ENCODE data around the gene GJA1. TPM values are rescaled to one million over a fixed set of nuclear protein-coding genes. Genes with fewer than 3 reads are reported as not detected.
"Not testable (repeated sequence)": the region's sequence is repeated elsewhere in the genome, so short reads cannot be mapped to it uniquely, and the experiment has no call there.

The GJA1 gene
- polyA plus RNA-seq, 1 donor from 2014 or later: 3.5 TPM

DNA sequence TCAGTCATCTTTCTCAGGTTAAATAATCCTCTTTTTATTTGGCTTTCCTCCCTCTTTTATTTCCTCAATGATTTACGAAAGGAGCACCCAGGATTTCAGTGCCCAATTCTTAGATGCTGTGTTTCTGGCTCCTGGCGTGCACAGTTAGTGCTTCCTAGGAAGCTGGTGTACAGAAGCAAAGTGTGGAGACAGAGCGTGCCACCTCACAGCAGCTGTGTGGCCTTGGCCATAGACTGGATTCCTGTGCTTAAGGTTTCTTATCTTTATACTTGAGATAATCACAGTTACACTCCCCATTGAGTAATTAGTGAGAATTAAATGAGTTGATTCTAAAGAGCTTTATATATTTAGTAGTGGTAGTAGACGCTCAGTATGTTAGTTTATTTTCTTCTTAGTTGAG is 39.7 kb upstream of the GJA1 start:
- Histone ChIP-seq H3K9me2 (ENCODE audit: insufficient read depth, low read length) (no peaks in the 10 kb centered on the region), H2AFZ (ENCODE audit: low read depth, low read length) (no peak overlapping the region), H3K9me3 (ENCODE audit: low read length) (no peaks in the 10 kb centered on the region), H3F3A (ENCODE audit: insufficient read depth, low read length, poor library complexity, severe bottlenecking) (no peaks in the 10 kb centered on the region), H3K27ac (ENCODE audit: low read length) (no peak overlapping the region), H4K20me1 (ENCODE audit: insufficient read depth) (no peaks in the 10 kb centered on the region), H3K79me2 (replicated peaks; ENCODE audit: insufficient read depth, low read length) (no peaks in the 10 kb centered on the region), H3K4me3 (ENCODE audit: low read length) (no peak overlapping the region), H3K9ac (ENCODE audit: low read length) (no peak overlapping the region), H3K27me3 (ENCODE audit: insufficient read depth, low read depth, low read length) (no peaks in the 10 kb centered on the region), H3K36me3 (ENCODE audit: insufficient read depth, low read length) (no peaks in the 10 kb centered on the region), H3K4me2 (ENCODE audit: low read length) (no peak overlapping the region)
- no peak for TF ChIP-seq EP300 (conservative IDR thresholded peaks at IDR 0.05; ENCODE audit: poor library complexity, severe bottlenecking)
- no peak for TF ChIP-seq POLR2AphosphoS5 (IDR thresholded peaks at IDR 0.05)
- no peak for TF ChIP-seq RAD21 (conservative IDR thresholded peaks at IDR 0.05)
- no peak for TF ChIP-seq TAF1 (IDR thresholded peaks at IDR 0.05; ENCODE audit: low read depth)
- TF ChIP-seq EZH2 (IDR thresholded peaks at IDR 0.05; ENCODE audit: borderline replicate concordance, insufficient read depth, low read length, poor library complexity, severe bottlenecking): no peak
- TF ChIP-seq MXI1 (conservative IDR thresholded peaks at IDR 0.05; ENCODE audit: poor library complexity, severe bottlenecking): no peak
- TF ChIP-seq, protein P1, sequence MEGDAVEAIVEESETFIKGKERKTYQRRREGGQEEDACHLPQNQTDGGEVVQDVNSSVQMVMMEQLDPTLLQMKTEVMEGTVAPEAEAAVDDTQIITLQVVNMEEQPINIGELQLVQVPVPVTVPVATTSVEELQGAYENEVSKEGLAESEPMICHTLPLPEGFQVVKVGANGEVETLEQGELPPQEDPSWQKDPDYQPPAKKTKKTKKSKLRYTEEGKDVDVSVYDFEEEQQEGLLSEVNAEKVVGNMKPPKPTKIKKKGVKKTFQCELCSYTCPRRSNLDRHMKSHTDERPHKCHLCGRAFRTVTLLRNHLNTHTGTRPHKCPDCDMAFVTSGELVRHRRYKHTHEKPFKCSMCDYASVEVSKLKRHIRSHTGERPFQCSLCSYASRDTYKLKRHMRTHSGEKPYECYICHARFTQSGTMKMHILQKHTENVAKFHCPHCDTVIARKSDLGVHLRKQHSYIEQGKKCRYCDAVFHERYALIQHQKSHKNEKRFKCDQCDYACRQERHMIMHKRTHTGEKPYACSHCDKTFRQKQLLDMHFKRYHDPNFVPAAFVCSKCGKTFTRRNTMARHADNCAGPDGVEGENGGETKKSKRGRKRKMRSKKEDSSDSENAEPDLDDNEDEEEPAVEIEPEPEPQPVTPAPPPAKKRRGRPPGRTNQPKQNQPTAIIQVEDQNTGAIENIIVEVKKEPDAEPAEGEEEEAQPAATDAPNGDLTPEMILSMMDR (IDR thresholded peaks at IDR 0.05; ENCODE audit: poor library complexity, severe bottlenecking): no peak
- no peak for TF ChIP-seq SMC3 (conservative IDR thresholded peaks at IDR 0.05; ENCODE audit: poor library complexity)

DNA sequence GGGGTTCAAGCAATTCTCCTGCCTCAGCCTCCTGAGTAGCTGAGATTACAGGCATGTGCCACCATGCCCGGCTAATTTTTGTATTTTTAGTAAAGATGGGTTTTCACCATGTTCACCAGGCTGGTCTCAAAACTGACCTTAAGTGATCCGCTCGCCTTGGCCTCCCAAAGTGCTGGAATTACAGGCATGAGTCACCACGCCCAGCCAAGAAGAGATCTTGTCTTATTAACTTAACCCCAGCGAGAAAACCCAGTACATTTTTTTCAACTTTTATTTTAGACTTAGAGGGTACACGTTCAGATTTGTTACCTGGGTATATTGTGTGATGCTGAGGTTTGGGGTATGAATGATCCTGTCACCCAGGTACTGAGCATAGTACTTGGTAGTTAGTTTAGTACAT is 38.3 kb upstream of the GJA1 start:
- H3K9me2 ChIP-seq (ENCODE audit: insufficient read depth, low read length); H3K36me3 ChIP-seq (ENCODE audit: insufficient read depth, low read length); H3K27ac ChIP-seq (ENCODE audit: low read length); H3K27me3 ChIP-seq (ENCODE audit: insufficient read depth, low read depth, low read length); H4K20me1 ChIP-seq (ENCODE audit: insufficient read depth); H3K4me2 ChIP-seq (ENCODE audit: low read length); H3K4me3 ChIP-seq (ENCODE audit: low read length); H2AFZ ChIP-seq (ENCODE audit: low read depth, low read length); H3K9ac ChIP-seq (ENCODE audit: low read length); H3F3A ChIP-seq (ENCODE audit: insufficient read depth, low read length, poor library complexity, severe bottlenecking); H3K79me2 ChIP-seq (replicated peaks; ENCODE audit: insufficient read depth, low read length); H3K9me3 ChIP-seq (ENCODE audit: low read length): not testable (repeated sequence)

DNA sequence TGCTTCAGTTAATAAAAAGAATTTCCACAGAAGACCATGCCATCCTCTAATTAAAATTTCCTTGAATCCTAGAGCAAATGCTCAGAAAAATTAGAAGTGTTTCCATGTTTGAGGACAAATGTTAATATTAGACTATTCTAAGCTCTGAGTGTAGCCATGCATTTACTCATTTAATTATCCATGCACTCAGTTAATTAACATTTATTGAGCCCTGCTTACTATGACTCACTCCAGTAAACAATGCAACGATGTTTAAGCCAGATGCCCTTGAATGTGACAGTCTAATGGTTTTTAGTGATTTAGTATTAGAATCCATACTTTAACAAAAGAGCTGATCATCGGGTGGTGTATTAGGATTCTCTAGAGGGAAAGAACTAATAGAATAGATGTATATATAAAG is 37.3 kb upstream of the GJA1 start:
- Histone ChIP-seq H2AFZ (ENCODE audit: low read depth, low read length) (no peak overlapping the region), H3K9me3 (ENCODE audit: low read length) (no peaks in the 10 kb centered on the region), H4K20me1 (ENCODE audit: insufficient read depth) (no peaks in the 10 kb centered on the region), H3K9ac (ENCODE audit: low read length) (no peak overlapping the region), H3K4me3 (ENCODE audit: low read length) (no peak overlapping the region), H3K27me3 (ENCODE audit: insufficient read depth, low read depth, low read length) (no peaks in the 10 kb centered on the region), H3K9me2 (ENCODE audit: insufficient read depth, low read length) (no peaks in the 10 kb centered on the region), H3F3A (ENCODE audit: insufficient read depth, low read length, poor library complexity, severe bottlenecking) (no peaks in the 10 kb centered on the region), H3K79me2 (replicated peaks; ENCODE audit: insufficient read depth, low read length) (no peaks in the 10 kb centered on the region), H3K36me3 (ENCODE audit: insufficient read depth, low read length) (no peaks in the 10 kb centered on the region), H3K4me2 (ENCODE audit: low read length) (no peak overlapping the region), H3K27ac (ENCODE audit: low read length) (no peak overlapping the region)
- no peak for TF ChIP-seq POLR2AphosphoS5 (IDR thresholded peaks at IDR 0.05)
- TF ChIP-seq EZH2 (IDR thresholded peaks at IDR 0.05; ENCODE audit: borderline replicate concordance, insufficient read depth, low read length, poor library complexity, severe bottlenecking): no peak
- no peak for TF ChIP-seq TAF1 (IDR thresholded peaks at IDR 0.05; ENCODE audit: low read depth)
- TF ChIP-seq MXI1 (conservative IDR thresholded peaks at IDR 0.05; ENCODE audit: poor library complexity, severe bottlenecking): no peak
- no peak for TF ChIP-seq SMC3 (conservative IDR thresholded peaks at IDR 0.05; ENCODE audit: poor library complexity)
- no peak for TF ChIP-seq RAD21 (conservative IDR thresholded peaks at IDR 0.05)
- TF ChIP-seq, protein P1 (IDR thresholded peaks at IDR 0.05; ENCODE audit: poor library complexity, severe bottlenecking): no peak
- TF ChIP-seq EP300 (conservative IDR thresholded peaks at IDR 0.05; ENCODE audit: poor library complexity, severe bottlenecking): no peak
- TF ChIP-seq, protein P2, sequence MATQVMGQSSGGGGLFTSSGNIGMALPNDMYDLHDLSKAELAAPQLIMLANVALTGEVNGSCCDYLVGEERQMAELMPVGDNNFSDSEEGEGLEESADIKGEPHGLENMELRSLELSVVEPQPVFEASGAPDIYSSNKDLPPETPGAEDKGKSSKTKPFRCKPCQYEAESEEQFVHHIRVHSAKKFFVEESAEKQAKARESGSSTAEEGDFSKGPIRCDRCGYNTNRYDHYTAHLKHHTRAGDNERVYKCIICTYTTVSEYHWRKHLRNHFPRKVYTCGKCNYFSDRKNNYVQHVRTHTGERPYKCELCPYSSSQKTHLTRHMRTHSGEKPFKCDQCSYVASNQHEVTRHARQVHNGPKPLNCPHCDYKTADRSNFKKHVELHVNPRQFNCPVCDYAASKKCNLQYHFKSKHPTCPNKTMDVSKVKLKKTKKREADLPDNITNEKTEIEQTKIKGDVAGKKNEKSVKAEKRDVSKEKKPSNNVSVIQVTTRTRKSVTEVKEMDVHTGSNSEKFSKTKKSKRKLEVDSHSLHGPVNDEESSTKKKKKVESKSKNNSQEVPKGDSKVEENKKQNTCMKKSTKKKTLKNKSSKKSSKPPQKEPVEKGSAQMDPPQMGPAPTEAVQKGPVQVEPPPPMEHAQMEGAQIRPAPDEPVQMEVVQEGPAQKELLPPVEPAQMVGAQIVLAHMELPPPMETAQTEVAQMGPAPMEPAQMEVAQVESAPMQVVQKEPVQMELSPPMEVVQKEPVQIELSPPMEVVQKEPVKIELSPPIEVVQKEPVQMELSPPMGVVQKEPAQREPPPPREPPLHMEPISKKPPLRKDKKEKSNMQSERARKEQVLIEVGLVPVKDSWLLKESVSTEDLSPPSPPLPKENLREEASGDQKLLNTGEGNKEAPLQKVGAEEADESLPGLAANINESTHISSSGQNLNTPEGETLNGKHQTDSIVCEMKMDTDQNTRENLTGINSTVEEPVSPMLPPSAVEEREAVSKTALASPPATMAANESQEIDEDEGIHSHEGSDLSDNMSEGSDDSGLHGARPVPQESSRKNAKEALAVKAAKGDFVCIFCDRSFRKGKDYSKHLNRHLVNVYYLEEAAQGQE (IDR thresholded peaks at IDR 0.05; ENCODE audit: borderline replicate concordance): no peak
